Measurements from ENCODE around the gene HIF1AN.

GRCh38 chr10:100535338-100535714 lies 417 bp upstream of the HIF1AN start:
- TF ChIP-seq EP300 (IDR thresholded peaks at IDR 0.05), result no peak
- TF ChIP-seq CTCF (IDR thresholded peaks at IDR 0.05), result no peak
